T follicular helper cell (primary cell): ENCODE results near the gene KDM8.

Source experiments
- DNase-seq: peaks from one replicate; pipeline ENCODE4 v3.0.0-alpha.2; 2020; ENCODE audit warnings: low read depth

KDM8 gene

DNA sequence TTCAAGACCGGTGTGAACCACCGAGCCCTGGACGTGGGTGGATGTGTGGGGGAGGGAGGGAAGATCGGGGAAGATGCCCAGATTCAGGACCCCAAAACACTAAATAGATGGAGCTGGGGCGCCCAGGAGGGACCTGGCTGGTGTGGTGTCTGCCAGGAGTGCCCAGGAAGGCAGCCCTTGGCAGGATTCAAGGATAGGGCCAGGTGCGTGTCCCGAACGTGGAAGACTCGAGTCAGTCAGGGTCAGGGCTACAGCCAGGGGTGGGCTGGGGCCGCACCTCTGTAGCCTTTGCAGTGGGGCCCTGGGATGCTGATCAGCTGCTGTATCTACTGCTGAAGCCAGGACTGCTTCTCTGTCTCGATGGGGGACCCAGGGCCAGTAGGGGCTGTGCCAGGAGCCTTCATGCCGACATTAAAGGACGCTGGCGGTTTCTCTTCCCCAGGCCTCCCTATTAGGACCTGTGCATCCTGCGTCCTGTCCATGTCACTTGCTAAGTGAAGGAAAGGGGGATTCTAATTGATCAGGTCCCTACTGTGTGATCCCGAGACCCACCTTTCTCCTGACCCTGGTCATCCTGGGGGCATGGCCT lies 13.1 kb downstream of the KDM8 start:
- DNase-seq: no peak

DNA sequence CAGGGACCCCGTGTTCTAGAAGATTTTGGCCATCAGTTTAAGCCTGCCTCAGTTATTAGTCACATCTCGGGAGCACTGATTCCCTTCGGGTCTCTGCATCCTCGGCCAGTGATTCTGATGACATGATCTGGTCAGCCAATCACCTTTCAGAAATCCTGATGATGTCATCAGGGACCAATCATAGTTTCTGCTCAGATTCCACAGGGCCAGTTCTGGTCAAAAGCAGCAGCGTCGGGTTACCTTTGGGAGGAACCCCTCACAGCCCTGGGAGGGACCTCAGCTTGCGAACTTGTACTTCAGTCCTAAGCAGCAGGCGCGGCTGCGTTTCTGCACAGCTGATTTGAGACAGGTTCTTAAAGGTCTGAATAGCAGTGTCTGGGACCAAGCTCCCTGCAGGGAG lies 13.9 kb downstream of the KDM8 start:
- no peak for DNase-seq

DNA sequence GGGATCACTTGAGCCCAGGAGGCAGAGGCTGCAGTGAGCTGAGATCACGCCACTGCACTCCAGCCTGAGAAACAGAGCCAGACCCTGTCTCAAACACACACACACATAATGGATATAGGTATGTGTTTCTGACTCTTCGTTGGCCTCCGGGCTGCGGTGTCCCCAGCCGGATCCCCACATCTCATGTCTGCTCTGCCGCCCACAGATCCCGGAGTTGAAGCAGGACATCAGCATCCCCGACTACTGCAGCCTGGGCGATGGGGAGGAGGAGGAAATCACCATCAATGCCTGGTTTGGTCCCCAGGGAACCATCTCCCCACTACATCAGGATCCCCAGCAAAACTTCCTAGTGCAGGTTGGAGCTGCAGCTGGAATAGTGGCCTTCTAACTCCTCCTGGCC lies 15.4 kb downstream of the KDM8 start:
- no peak for DNase-seq

DNA sequence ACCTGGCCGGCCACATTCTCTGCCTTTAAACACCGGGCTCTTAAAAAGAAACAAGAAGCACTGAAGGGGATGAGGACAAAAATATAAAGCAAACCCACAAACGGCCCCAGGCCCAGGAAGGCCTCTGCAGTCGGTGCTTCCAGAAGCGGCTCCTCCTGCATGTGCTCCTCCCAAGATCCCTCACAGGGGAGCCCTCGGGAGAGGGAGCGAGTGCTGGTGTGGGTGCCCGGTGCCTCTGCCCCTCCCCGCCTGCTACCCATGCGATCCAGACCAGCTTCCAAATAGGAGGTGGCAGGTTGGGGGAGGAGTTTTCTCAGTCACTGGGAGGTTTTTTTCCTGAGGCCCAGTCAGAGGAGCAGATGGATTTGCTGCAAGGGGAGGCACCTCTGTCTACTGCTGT lies 15.8 kb downstream of the KDM8 start:
- no peak for DNase-seq

GRCh38 chr16:27220120-27220519 lies 16.8 kb downstream of the KDM8 start:
- DNase-seq: no peak

- no peak for DNase-seq
Measured at GRCh38 chr16:27220527-27220926, 17.2 kb downstream of the KDM8 start.

GRCh38 chr16:27220991-27221390 lies 17.7 kb downstream of the KDM8 start:
- DNase-seq: no peak

GRCh38 chr16:27221576-27222248 lies 18.4 kb downstream of the KDM8 start:
- DNase-seq: no peak

- DNase-seq: no peak
Measured at GRCh38 chr16:27222249-27223225, 19.2 kb downstream of the KDM8 start.

DNA sequence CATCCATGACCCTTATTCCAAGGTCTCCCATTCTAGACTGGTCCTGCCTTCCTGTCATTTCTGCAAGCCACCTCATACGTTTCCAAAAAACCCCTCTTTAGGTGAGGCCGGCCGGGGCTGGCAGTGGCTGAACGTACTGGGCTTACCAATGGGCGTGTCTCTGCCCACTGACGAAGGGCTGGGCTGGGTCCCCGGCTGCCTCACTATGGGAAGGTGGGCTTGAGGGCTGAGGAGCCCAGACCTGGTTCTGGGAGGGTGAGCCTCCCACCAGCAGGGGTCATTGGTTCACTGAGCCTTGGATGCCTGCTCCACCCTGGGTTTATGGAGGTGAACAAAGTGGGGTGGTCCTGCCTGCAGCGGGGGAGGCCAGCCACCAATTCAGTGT lies 19.9 kb downstream of the KDM8 start:
- DNase-seq: no peak

DNA sequence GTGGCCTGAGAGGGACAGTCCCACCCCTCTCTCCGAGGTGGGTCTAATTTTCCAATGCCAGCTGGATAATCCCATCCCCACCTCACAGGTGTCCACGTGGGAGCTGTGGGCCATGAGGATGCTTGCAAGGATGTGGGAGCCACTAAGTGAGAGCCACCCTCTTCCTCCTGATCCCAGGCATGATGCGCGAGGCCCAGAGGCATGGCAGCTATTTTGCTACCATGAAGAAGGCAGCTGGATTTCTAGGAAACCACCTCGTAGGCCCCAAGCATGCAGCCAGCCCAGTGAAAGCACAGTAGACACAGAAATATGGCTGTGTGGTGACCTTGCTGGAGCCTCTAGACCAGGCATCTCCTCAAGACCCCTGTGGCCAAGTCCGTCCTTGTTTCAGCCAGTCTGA lies 20.4 kb downstream of the KDM8 start:
- DNase-seq: no peak

DNA sequence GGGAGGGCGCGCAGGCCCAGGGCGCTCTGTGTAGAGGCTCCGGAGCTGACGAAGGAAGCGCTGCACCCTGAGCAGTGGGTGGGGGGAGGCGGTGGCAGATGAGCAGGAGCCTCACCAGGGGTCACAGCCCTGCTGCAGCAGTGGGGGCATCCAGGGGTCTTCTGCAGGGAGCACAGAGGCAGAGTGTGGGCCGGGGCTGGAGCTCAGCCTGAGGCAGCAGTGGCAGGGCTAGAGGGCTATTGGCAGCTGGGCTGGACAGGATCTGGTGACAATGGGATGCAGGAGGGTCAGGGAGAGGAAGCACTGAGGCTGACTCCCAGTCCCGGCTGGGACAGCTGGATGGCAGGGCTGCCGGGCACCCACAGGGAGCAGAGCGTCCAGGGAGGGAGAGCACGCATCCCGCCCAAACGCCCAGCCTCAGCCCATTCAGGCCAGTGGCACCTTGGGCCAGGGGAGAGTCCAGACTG lies 21.0 kb downstream of the KDM8 start:
- no peak for DNase-seq

GRCh38 chr16:27224741-27225300 lies 21.5 kb downstream of the KDM8 start:
- DNase-seq: no peak

DNA sequence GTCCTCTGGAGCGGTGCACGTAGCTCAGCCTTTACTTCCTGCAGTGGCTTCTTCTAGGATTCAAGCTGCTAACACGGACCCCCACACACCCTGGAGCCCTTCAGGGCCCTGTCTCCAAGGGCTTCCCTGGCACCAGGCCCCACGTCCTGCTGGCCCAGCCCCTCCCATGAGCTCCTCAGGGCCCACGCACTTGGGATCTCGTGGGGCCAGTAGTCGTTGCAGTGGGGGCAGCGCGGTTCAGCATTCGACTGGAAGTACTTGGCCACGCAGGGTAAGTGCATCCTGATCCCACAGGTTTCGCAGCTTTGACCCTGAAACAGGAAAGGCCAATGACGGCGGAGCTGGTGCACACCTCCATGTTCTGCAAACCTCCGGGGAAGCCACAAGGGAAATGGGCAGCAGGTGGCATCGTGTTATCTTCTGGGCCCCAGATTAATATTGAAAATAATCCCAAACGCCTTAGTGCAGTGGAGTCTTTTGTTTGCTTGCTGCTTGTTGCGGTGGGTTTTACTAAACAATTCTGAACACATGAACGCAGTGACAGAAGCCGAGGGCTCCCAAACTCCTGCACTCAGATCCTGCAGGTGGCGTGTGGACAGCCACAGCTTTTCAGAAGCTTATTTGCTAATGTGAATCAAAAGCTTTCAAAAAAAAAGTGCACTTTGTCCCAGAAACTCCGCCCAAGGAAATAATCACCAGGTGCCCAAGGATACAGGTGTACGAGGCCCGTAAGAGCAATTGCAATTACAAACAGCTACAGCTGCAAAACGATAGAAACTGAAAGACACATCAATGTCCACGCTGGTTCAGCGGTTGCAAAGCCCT lies 22.4 kb downstream of the KDM8 start:
- DNase-seq: no peak

GRCh38 chr16:27226476-27226875 lies 23.1 kb downstream of the KDM8 start:
- no peak for DNase-seq

DNA sequence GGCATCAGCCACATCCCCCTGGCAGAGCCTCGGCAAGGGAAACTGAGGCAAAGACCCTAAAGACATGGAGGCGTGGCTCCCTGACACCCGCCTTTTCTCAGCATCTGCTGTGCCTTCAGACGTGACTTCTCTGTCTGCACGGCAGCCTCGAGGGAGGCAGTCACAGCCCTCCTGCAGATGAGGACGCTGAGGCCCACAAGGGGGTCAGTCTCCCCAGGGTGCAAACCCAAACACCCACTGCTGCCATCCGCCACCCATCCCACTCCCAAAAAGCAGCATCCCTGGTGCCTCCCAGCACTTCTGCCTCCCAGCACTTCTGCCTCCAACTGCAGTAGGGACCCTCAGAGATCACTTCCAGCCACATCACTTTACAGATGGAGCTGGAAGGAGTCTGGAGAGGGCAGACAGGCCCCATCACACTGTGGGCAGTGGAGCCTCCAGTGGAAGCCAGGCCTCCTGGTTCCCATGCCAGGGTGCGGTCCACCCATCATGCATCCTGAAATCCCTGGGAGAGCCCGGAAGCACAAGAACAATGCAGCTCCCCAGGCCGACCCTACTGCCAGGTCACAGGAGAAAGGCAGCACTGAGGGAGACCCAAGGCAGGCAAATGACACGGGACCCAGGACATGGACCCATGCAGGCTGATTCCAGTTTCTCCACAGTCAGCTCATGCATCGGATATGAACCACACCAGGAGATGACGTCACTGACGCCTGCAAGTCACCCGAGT lies 23.8 kb downstream of the KDM8 start:
- no peak for DNase-seq

GRCh38 chr16:27228045-27228444 lies 24.7 kb downstream of the KDM8 start:
- DNase-seq: no peak

DNA sequence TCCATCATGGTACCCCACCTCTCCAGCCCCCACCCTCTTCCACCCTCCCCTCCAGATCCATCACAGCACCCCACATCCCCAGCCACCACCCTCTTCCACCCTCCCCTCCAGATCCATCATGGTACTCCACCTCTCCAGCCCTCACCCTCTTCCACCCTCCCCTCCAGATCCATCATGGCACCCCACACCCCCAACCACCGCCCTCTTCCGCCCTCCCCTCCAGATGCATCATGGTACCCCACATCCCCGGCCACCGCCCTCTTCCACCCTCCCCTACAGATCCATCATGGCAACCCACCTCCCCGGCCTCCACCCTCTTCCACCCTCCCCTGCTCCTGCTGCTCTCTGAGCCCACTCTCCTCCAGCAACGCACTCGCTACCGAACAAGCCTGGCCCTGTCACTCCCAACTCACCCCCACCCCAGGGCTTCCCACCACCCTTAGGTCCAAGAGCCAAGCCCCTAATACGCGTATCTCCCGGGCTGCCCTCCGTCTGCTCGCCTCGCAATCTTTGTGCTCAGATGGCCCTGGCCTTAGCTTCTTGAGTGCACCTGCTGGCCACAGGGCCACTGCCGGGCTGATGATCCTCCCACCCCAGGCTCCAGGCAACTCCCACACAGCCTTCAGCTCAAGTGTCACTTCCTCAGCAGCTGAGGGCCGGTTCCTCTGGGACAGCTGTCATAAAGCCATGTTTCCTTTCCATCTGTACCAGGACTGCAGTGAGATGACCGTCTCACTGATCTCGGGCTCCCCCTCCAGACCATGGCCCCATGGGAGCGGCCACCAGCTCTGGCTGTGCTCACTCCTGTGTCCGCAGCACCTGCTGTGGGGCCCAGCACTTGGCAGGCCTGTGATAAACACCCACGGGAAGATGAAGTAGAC lies 25.5 kb downstream of the KDM8 start:
- DNase-seq: no peak

DNA sequence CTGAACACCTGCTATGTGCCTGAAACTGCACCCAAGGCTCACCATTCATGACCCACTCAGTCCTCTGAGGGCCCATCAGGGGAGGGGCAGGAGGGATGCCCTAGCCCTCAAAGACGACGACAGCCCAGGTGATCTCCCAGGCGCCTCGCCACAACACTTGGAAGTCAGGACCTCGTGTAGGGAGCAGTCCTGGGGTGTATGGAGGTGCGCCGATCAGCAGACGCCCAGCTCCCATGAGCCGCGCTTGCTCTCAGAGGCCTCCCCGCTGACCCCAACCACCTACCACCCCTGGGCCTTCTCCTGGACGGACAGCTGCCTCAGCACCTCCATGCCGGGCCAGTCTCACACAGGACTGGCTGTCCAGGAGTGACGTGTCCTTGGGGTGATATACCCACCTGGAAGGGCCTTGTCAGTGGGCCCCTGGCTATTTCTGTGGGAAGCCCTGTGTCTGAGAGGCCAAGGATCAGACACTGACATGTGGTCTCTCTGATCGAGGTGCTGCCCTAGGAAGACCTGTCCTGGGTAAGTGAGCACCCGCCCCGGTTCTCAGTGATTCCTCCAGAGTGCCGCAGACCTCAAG lies 26.7 kb downstream of the KDM8 start:
- DNase-seq: no peak
